Activated effector memory CD4-positive, alpha-beta T cell treated with Interleukin-2 at 50 U/mL for 16 hours (primary cell): ENCODE data around the gene COL11A2.
A peak's percentile ranks its signal among the peaks of the same experiment; 100 is the strongest.

Source experiments
- DNase-seq: peaks from one replicate; pipeline ENCODE4 v3.0.0-alpha.2; 2020

COL11A2 gene

GRCh38 chr6:33171016-33171879, 21.0 kb downstream of the COL11A2 start:
- DNase-seq: no peak

DNA sequence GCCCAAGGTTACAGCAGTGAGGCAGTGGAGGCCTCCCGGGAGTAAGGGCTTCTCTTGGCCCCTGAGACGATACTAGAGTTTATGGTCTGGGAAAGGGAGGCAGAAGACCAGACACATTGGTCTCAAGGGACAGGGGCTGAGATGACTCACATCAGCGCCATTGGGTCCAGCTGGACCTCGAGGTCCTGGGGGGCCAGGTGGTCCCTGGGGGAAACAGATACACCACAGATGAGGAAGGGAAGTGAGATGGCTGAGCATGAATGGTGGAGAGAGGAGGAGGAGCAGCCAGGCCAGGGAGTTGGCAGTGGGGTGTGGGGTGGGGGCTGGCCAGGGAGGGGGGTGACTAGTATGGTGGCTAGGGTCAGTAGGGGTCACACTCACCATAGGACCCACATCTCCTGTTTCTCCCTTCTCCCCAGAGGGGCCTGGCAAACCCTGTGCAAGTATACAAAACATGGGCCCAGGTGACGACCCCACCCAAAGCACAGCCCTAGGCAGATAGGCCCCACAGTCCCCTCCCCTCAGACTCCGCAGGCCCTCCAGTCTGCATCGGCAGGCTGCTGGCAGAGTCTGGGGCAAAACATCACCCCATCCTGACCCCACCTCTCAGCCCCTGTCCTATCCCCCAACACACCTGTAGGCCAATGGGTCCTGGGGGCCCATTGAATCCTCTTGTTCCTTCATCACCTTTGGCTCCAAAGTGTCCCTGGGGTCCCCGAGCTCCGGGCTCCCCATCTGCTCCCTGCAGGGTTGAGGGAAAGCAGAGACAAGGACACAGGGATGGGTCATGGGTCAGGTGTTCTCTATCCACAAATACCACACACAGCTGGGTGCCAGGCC, 21.9 kb downstream of the COL11A2 start:
- DNase-seq: no peak

GRCh38 chr6:33169291-33170175, 22.7 kb downstream of the COL11A2 start:
- no peak for DNase-seq

- DNase-seq: no peak
Measured at GRCh38 chr6:33168639-33169038, 23.6 kb downstream of the COL11A2 start.

GRCh38 chr6:33168284-33168601, 24.0 kb downstream of the COL11A2 start:
- DNase-seq: no peak

- no peak for DNase-seq
Measured at GRCh38 chr6:33167374-33168283, 24.6 kb downstream of the COL11A2 start.

GRCh38 chr6:33166811-33167210, 25.5 kb downstream of the COL11A2 start:
- no peak for DNase-seq

GRCh38 chr6:33166363-33166762, 25.9 kb downstream of the COL11A2 start:
- no peak for DNase-seq

DNA sequence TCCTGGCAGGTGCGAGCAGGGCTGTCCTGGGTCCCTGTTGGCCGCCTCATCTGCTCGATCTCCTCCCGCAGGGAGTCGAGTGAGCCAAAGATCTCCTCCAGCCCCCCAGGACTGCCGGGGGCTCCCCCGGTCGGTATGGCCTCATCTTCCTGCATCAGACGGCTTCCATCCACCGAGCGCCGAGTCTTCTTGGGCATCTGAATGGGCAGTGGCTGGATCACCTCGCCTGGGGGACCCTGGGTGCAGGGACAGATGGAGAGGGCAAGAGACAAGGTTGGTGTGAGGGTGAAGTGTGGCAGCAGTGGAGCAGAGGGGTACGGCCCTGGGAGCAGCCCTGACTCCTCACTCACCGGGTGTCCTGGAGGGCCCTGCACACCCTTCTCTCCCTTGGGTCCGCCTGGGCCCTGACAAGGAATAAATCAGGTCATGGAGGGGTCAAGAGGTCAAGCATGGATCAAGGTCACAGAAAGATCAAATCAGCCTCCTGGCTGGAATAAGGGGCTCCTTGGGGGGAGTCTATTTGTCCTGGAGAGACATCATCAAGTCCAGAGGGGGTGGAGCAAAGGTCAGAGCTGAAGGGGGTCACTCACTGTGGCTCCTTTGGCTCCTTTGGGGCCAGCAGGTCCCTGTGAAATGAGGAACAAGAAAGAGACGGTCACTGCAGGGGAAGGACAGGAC, 26.5 kb downstream of the COL11A2 start:
- DNase-seq: no peak

GRCh38 chr6:33164665-33165373, 27.4 kb downstream of the COL11A2 start:
- no peak for DNase-seq

DNA sequence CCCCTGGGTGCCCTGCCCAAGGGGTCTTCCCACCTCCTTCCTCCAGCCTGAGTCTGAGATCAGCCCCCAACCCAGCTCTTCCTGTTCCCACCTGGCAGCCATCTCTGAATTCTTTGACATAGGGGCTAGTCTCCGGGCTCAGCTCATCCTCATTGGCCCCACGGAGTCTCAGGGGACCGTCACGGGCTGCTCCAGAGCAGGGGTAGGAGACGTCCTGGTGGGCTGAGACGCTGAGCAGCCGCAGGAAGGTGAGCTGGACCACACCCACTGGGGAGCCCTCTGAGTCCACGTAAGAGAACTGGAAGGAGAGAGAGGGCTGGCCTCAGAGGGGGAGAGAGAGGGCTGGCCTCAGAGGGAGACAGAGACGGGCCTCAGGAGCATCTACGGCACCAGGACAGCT, 28.1 kb downstream of the COL11A2 start:
- no peak for DNase-seq

GRCh38 chr6:33163540-33163939, 28.7 kb downstream of the COL11A2 start:
- no peak for DNase-seq

DNA sequence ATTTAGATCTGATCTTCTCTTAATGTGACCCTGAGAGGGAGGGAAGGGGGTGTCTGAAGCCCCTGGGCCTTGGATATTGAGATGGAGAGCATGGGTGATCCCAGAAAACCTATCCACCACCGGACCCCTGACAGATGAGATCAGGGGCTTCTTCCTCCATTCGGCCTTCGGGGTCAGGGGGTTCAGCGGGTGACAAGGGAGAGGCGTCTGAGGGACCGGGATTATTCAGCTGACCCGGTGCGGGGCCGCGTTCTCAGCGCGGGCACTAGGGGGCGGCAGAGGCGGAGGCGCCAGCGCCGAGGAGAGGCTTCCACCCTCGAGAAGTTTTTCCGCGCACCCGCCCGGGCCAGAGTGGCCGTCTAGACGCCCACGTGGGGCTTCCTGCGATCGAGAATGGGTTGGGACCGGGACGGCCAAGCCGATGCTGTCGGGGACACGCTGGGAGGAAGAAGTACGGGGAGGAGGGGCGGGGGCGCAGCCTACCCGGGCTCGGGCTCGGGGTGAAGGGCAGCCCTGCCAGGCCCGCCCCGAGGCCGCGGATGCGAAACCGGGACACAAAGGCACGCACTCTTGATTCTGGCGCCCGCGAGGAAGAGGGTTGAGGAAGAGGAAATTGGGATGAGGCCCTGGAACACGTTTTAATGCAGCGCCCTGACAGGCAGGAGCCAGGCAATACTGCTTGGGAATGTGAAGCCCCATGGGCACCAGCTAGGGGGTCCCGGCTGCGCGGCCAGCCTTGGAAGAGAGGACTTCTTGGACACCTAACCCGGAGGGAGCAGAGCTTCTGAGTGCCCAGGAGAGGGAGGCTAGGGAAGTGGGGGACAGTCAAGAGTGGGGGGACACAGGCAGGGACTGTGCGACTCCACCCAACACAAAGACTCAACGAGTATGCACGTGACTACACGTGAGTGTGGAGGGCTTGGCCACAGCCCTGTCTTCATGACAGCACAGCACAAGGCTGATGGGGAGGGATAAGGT, 30.6 kb downstream of the COL11A2 start:
- peak; percentile 76 for DNase-seq

DNA sequence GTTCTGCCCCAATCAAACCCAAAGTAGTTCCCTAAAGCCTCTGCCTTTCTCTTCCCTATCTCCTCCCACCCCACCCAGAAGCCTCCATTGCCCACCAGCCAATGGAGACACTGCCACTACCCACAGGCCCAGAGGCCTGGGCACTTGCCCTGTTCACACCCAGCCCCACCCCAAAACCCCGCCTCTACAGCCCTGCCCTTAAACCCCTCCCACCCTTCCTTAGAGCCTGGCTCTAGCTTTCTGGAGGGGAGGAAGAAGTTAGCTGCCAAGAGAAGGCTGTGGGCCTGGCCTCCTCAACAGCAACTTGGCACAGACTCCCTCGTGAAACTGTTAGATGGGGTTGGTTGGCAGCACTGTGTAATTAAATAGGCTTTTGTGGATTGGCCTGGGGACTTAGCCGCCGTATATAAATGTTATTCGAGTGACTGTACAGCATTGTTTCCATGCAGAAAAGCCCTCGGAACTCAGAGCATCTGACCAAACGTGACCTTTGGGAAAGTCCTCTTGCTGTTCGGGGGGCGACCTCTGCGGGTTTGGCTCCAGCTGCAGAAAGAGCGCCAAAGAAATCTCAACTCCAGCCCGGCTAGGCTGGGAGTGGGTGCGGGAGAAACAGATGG, 31.4 kb downstream of the COL11A2 start:
- no peak for DNase-seq

DNA sequence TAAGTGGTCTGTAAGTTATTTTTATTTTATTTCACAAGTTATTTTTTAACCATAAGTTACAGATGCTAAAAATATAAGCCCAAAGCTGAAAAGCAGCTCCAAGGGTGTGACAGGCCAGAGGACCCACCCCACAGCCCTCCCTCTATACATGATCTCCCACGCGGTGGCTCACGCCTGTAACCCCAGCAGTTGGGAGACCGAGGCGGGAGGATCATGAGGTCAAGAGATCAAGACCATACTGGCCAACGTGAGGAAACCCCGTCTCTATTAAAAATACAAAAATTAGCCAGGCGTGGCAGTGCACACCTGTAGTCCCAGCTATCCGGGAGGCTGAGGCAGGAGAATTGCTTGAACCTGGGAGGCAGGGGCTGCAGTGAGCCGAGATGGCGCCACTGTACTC, 32.2 kb downstream of the COL11A2 start:
- DNase-seq: no peak

DNA sequence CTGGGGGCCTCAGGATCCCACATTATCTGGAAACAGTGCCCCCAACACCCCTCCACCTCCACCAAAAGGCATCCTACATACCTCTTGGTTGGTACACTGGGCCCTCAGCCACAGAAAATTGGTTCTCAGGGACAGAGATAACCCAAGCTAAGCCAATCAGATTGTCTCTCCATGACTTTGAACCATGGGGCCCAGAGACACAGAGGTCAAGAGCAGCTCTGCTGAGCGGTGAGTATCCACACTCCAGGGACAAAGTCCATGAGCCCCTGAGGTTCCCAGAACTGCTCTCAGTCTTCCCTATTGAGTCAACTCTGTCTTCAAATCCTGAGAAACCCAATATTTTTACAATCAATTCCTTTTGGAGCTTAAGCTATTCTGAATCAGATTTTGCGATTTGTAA, 35.3 kb downstream of the COL11A2 start:
- no peak for DNase-seq

- DNase-seq: no peak
Measured at GRCh38 chr6:33156561-33156960, 35.7 kb downstream of the COL11A2 start.

DNA sequence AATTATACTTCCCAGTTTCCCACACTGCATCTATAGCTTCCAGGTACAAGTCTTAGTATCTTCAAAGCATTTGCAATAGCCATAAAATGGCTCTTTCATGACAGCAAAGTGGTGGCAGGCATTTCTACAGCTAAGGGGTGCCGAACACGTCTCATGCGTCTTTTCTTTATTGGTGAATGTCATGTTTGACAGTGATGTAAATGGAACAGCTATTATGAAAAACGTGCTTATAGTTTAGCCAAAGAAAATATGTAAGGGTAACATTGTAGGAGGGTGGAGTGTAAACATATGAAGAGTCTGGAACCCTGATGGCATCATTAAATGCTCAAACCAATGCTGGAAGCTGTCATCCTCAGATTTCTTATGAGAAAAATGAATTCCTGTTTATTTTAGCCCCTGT, 37.9 kb downstream of the COL11A2 start:
- no peak for DNase-seq

- no peak for DNase-seq
Measured at GRCh38 chr6:33151050-33151449, 41.2 kb downstream of the COL11A2 start.
